ENCODE data around the gene VDR. TPM values are rescaled to one million over a fixed set of nuclear protein-coding genes. Genes with fewer than 3 reads are reported as not detected.

VDR gene
- polyA plus RNA-seq, 1 donor from 2014 or later, result not detected

DNA sequence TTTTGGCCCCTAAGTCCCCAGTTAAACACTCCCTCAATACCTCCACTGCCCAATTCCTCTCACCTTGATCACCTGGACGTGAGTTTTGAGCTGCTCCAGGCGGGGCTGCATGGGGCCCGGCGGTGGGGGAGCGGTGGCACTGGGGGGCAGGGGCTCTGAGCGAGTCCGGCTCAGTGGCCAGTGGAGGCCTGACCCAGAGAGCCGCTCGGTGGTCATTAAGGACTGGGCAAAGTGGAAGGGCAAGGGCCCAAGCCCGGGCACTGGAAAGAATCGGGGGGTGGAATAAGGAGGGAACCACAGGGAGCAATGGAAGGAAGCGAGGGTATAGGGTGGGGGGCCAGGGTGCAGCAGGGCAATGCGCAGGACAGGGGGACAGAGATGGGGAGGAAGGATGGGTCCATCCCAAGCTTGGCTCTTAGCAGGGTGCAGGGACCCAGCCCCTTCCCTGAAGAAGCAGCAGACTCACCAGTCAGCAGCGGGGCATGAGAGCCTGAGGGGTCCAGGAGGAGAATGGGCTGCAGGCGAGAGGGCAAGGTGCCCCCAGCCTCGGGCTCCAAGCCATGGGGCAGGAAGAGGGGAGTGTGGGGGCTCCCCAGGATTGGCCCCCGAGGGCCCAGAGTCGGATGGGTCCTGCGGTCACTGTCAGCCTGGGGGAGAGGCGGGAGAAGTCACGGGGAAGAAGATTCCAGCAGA is 109.5 kb downstream of the VDR start:
- Histone ChIP-seq H3K27me3 (ENCODE audit: insufficient read depth, low read depth, low read length) (no peaks in the 10 kb centered on the region), H4K20me1 (ENCODE audit: insufficient read depth) (no peaks in the 10 kb centered on the region), H3K36me3 (ENCODE audit: insufficient read depth, low read length) (no peaks in the 10 kb centered on the region), H3K4me2 (ENCODE audit: low read length) (no peak overlapping the region), H3F3A (ENCODE audit: insufficient read depth, low read length, poor library complexity, severe bottlenecking) (no peaks in the 10 kb centered on the region), H3K9me3 (ENCODE audit: low read length) (no peaks in the 10 kb centered on the region), H3K27ac (ENCODE audit: low read length) (no peak overlapping the region), H3K9ac (ENCODE audit: low read length) (no peak overlapping the region), H2AFZ (ENCODE audit: low read depth, low read length) (no peak overlapping the region), H3K9me2 (ENCODE audit: insufficient read depth, low read length) (no peaks in the 10 kb centered on the region), H3K79me2 (replicated peaks; ENCODE audit: insufficient read depth, low read length) (no peaks in the 10 kb centered on the region), H3K4me3 (ENCODE audit: low read length) (no peak overlapping the region)
- TF ChIP-seq RAD21 (conservative IDR thresholded peaks at IDR 0.05) (no peak), POLR2AphosphoS5 (IDR thresholded peaks at IDR 0.05) (no peak), EZH2 (IDR thresholded peaks at IDR 0.05; ENCODE audit: borderline replicate concordance, insufficient read depth, low read length, poor library complexity, severe bottlenecking) (no peak), MXI1 (conservative IDR thresholded peaks at IDR 0.05; ENCODE audit: poor library complexity, severe bottlenecking) (no peak), TAF1 (IDR thresholded peaks at IDR 0.05; ENCODE audit: low read depth) (no peak), SMC3 (conservative IDR thresholded peaks at IDR 0.05; ENCODE audit: poor library complexity) (no peak), EP300 (conservative IDR thresholded peaks at IDR 0.05; ENCODE audit: poor library complexity, severe bottlenecking) (no peak), CTCF (IDR thresholded peaks at IDR 0.05; ENCODE audit: poor library complexity, severe bottlenecking) (no peak)
- TF ChIP-seq, protein P1, sequence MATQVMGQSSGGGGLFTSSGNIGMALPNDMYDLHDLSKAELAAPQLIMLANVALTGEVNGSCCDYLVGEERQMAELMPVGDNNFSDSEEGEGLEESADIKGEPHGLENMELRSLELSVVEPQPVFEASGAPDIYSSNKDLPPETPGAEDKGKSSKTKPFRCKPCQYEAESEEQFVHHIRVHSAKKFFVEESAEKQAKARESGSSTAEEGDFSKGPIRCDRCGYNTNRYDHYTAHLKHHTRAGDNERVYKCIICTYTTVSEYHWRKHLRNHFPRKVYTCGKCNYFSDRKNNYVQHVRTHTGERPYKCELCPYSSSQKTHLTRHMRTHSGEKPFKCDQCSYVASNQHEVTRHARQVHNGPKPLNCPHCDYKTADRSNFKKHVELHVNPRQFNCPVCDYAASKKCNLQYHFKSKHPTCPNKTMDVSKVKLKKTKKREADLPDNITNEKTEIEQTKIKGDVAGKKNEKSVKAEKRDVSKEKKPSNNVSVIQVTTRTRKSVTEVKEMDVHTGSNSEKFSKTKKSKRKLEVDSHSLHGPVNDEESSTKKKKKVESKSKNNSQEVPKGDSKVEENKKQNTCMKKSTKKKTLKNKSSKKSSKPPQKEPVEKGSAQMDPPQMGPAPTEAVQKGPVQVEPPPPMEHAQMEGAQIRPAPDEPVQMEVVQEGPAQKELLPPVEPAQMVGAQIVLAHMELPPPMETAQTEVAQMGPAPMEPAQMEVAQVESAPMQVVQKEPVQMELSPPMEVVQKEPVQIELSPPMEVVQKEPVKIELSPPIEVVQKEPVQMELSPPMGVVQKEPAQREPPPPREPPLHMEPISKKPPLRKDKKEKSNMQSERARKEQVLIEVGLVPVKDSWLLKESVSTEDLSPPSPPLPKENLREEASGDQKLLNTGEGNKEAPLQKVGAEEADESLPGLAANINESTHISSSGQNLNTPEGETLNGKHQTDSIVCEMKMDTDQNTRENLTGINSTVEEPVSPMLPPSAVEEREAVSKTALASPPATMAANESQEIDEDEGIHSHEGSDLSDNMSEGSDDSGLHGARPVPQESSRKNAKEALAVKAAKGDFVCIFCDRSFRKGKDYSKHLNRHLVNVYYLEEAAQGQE (IDR thresholded peaks at IDR 0.05; ENCODE audit: borderline replicate concordance), result no peak

- TF ChIP-seq CTCF (IDR thresholded peaks at IDR 0.05; ENCODE audit: poor library complexity, severe bottlenecking) (no peak), TAF1 (IDR thresholded peaks at IDR 0.05; ENCODE audit: low read depth) (no peak), SMC3 (conservative IDR thresholded peaks at IDR 0.05; ENCODE audit: poor library complexity) (no peak), EP300 (conservative IDR thresholded peaks at IDR 0.05; ENCODE audit: poor library complexity, severe bottlenecking) (no peak), RAD21 (conservative IDR thresholded peaks at IDR 0.05) (no peak), EZH2 (IDR thresholded peaks at IDR 0.05; ENCODE audit: borderline replicate concordance, insufficient read depth, low read length, poor library complexity, severe bottlenecking) (no peak), POLR2AphosphoS5 (IDR thresholded peaks at IDR 0.05) (no peak), MXI1 (conservative IDR thresholded peaks at IDR 0.05; ENCODE audit: poor library complexity, severe bottlenecking) (no peak)
- TF ChIP-seq, protein P1 (IDR thresholded peaks at IDR 0.05; ENCODE audit: borderline replicate concordance), result no peak
- no peaks in the 10 kb centered on the region for H3K27me3 ChIP-seq (ENCODE audit: insufficient read depth, low read depth, low read length)
- H2AFZ ChIP-seq (ENCODE audit: low read depth, low read length), result no peak overlapping the region
- no peak overlapping the region for H3K4me3 ChIP-seq (ENCODE audit: low read length)
- H3K27ac ChIP-seq (ENCODE audit: low read length), result no peak overlapping the region
- no peak overlapping the region for H3K4me2 ChIP-seq (ENCODE audit: low read length)
- no peaks in the 10 kb centered on the region for H3K36me3 ChIP-seq (ENCODE audit: insufficient read depth, low read length)
- H3K9me3 ChIP-seq (ENCODE audit: low read length), result no peaks in the 10 kb centered on the region
- H3F3A ChIP-seq (ENCODE audit: insufficient read depth, low read length, poor library complexity, severe bottlenecking), result no peaks in the 10 kb centered on the region
- H4K20me1 ChIP-seq (ENCODE audit: insufficient read depth), result no peaks in the 10 kb centered on the region
- no peak overlapping the region for H3K9ac ChIP-seq (ENCODE audit: low read length)
- no peaks in the 10 kb centered on the region for H3K79me2 ChIP-seq (replicated peaks; ENCODE audit: insufficient read depth, low read length)
- H3K9me2 ChIP-seq (ENCODE audit: insufficient read depth, low read length), result no peaks in the 10 kb centered on the region
Measured at GRCh38 chr12:47794679-47795078, 110.1 kb downstream of the VDR start.
